Heart left ventricle (tissue), 16 donors: Measurements from ENCODE around the gene IL1RAPL1. TPM values are rescaled to one million over a fixed set of nuclear protein-coding genes. Genes with fewer than 3 reads are reported as not detected.

ENCODE experiments used
- ATAC-seq, 4 donors: fragments of 200-7000 bp; cut with Tn5 transposase; one replicate each; pipeline ENCODE4 v1.9.1; 2020 to 2022; ENCODE audit warnings: moderate library complexity in 4 of 4, mild to moderate bottlenecking in 3 of 4, moderate number of reproducible peaks in 1 of 4
- DNase-seq, 5 donors: peaks; one replicate each; pipeline ENCODE4 v3.0.0-alpha.2; 2020
- H3K27ac ChIP-seq, 12 donors: fragments of 200-600 bp; sonication (generic) in 4 of 12; one replicate each; pipeline versions ENCODE4 v1.5.0 to v1.8.0; 2016 to 2022; ENCODE audit warnings: mild to moderate bottlenecking in 2 of 12
- H3K27me3 ChIP-seq, 9 donors: fragments of 200-600 bp; sonication (generic) in 2 of 9; one replicate each; pipeline versions ENCODE4 v1.5.1 to v1.8.0; 2016 to 2022; ENCODE audit warnings: mild to moderate bottlenecking in 3 of 9
- H3K36me3 ChIP-seq, 9 donors: fragments of 200-600 bp; sonication (generic) in 2 of 9; one replicate each; pipeline versions ENCODE4 v1.5.0 to v1.8.0; 2018 to 2022; ENCODE audit warnings: mild to moderate bottlenecking in 2 of 9
- H3K4me1 ChIP-seq, 12 donors: fragments of 200-600 bp; sonication (generic) in 4 of 12; one replicate each; pipeline versions ENCODE4 v1.5.0 to v1.8.0; 2016 to 2022; ENCODE audit warnings: mild to moderate bottlenecking in 3 of 12
- H3K4me3 ChIP-seq, 12 donors: fragments of 200-600 bp; sonication (generic) in 4 of 12; one replicate each; pipeline versions ENCODE4 v1.5.0 to v1.8.0; 2017 to 2022; ENCODE audit warnings: mild to moderate bottlenecking in 9 of 12, moderate library complexity in 4 of 12
- H3K9me3 ChIP-seq, 12 donors: fragments of 200-600 bp; sonication (generic) in 4 of 12; one replicate each; pipeline versions ENCODE4 v1.5.0 to v1.8.0; 2016 to 2022; ENCODE audit warnings: mild to moderate bottlenecking in 1 of 12
- POLR2A ChIP-seq, 2 donors: fragments of 450-650 bp; IDR thresholded peaks; one replicate each; pipeline ENCODE4 v1.6.1; 2017; ENCODE audit warnings: antibody characterized with exemption in 2 of 2, mild to moderate bottlenecking in 2 of 2, moderate library complexity in 2 of 2
- WGBS, 4 donors: extraction: QIAGEN DNeasy Blood & Tissue Kit in 2 of 4; methylation state at CpG; one replicate each; pipeline versions ENCODE4 v1.1.5 to v1.1.7; 2013 to 2018; 5-methylcytosine and 5-hydroxymethylcytosine counted together
- intact Hi-C, 10 donors: fragments of 100-400 bp; cut with DNase I; formaldehyde crosslinking; loops; one replicate each; pipeline versions ENCODE4 v1.11.1 to v1.14.2; 2022
- polyA plus RNA-seq, 2 donors: library from polyadenylated mRNA; stranded (reverse); fragments of 200-250 nt; gene quantifications; one replicate each; pipeline ENCODE4 v1.2.3, GENCODE V29; 2013
- total RNA-seq, 9 donors: library from RNA; depleted of rRNA in 2 of 9; stranded (reverse); fragments of >200 nt in 2 of 9; fragmentation: NEBNext Ultra II Directional in 3 of 9; extraction: Animal tissue kit (Norgen Biotek cat#: 25700) in 3 of 9; gene quantifications; one replicate each; pipeline versions ENCODE4 v1.1.0 to v1.2.4, GENCODE V29; 2016 to 2023
- TF ChIP-seq, protein P1 (sequence below), 12 donors: fragments of 200-600 bp; sonication (generic) in 4 of 12; IDR thresholded peaks; one replicate each; pipeline versions ENCODE4 v1.5.0 to v1.8.0; 2018 to 2022; ENCODE audit warnings: antibody characterized with exemption in 12 of 12, mild to moderate bottlenecking in 5 of 12
- donor health status: ischemic (EF 13 %, LVEDD 7.1; RV severe dilation, severe dysfunction).
- donor health status: healthy with polysubstance abuse.
- donor health status: DM: no; HTN: yes; CAD: no.
- donor health status: DM: no; HTN: no; CAD: no.
- donor health status: ischemic (EF 25% LVEDD 6.9; RV normal size, moderate dysfunction).
- donor health status: ischemic (EF 25% LVEDD 5.7; RV mildly dilated, moderate dysfunction).
- donor health status: healthy.
- donor health status: DM: yes; HTN: yes; CAD: no.
- donor health status: ischemic (EF 35%, LVEDD 5.7; RV mildly dilated, moderate dysfunction).
- donor health status: nonischemic (EF 11% LVEDD 7.7; RV severe dilation, severe dysfunction).
- donor health status: DM: yes; HTN: yes; CAD: no.
- donor health status: PGD.
- donor health status: ischemic (EF 29% LVEDD 5.4; RV normal size, mild dysfunction).
- donor health status: nonischemic (EF 23%, LVEDD 6.1; RV moderate dilation, normal function).

Gene IL1RAPL1
- total and polyA plus RNA-seq, 11 donors, result 0.42 to 4.7 (median 2.3) TPM

DNA sequence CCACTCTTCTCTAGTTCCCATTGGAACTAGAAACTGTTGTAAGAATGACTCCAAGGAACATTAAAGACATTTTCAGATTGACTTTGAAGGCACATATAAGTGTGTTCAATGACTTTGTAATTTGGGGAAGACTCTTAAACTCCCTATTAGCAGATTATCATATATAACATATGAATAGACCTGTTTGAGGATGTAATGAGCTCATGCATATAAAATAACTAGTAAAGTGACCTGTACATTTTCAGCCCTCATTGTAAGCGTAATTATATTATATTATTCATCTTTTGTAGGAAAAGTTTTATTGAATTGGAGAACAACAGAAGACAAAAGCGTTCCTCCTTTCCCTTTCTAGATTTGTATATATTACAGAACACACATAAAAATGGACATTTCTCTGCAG lies 455.1 kb downstream of the IL1RAPL1 start:
- Histone ChIP-seq H3K4me1 (peaks cover 0 to 8% (median 0%) of the 10 kb centered on the region in 12 donors), H3K27ac (no peak overlapping the region), H3K27me3 (no peaks in the 10 kb centered on the region), H3K9me3 (no peaks in the 10 kb centered on the region), H3K36me3 (no peaks in the 10 kb centered on the region), H3K4me3 (no peak overlapping the region)
- DNase-seq (no peak), ATAC-seq (no peak)
- intact Hi-C loops, result loop anchor here in 3 of 10 donors (5.0 to 10.0 kb wide), 2 partner anchors 455 to 458 kb away; partner anchors contain the start of gene IL1RAPL1 (in 3 of the 3)
- WGBS, 4 donors, result 68 to 91% (median 76%) methylated on average over 2 of the region's 2 CpGs
- TF ChIP-seq POLR2A (IDR thresholded peaks at IDR 0.05), result no peak
- TF ChIP-seq, protein P1, sequence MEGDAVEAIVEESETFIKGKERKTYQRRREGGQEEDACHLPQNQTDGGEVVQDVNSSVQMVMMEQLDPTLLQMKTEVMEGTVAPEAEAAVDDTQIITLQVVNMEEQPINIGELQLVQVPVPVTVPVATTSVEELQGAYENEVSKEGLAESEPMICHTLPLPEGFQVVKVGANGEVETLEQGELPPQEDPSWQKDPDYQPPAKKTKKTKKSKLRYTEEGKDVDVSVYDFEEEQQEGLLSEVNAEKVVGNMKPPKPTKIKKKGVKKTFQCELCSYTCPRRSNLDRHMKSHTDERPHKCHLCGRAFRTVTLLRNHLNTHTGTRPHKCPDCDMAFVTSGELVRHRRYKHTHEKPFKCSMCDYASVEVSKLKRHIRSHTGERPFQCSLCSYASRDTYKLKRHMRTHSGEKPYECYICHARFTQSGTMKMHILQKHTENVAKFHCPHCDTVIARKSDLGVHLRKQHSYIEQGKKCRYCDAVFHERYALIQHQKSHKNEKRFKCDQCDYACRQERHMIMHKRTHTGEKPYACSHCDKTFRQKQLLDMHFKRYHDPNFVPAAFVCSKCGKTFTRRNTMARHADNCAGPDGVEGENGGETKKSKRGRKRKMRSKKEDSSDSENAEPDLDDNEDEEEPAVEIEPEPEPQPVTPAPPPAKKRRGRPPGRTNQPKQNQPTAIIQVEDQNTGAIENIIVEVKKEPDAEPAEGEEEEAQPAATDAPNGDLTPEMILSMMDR (IDR thresholded peaks at IDR 0.05), result no peak

DNA sequence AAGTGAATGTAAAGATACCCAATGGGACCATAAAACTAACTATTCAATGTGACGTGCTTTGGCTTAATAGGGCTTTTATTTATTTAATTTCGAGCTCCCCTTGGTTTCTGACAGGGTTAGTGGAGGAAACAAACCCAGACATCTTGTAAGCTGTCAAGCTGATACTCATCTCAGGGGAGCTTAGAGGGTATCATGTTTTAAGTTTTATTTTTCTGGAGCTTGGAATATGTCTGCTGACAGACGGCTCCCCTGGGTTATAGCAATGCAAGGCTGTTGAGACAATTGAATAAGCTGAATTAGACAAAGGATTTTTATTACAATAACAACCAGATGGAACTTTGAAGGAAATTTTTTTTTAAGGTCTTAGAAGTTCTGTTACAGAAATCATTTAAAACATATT lies 456.5 kb downstream of the IL1RAPL1 start:
- TF ChIP-seq, protein P1 (IDR thresholded peaks at IDR 0.05), result no peak
- TF ChIP-seq POLR2A (IDR thresholded peaks at IDR 0.05), result no peak
- no peaks in the 10 kb centered on the region for H3K9me3 ChIP-seq
- no peak overlapping the region for H3K27ac ChIP-seq
- WGBS, 4 donors, result 63 to 85% (median 81%) methylated on average over 3 of the region's 3 CpGs
- peaks cover 0 to 8% (median 0%) of the 10 kb centered on the region in 12 donors for H3K4me1 ChIP-seq
- intact Hi-C loops, result loop anchor here in 3 of 10 donors (5.0 to 10.0 kb wide), 2 partner anchors 456 to 459 kb away; partner anchors contain the start of gene IL1RAPL1 (in 3 of the 3)
- DNase-seq, result no peak
- H3K4me3 ChIP-seq, result no peak overlapping the region
- H3K36me3 ChIP-seq, result no peaks in the 10 kb centered on the region
- ATAC-seq, result no peak
- H3K27me3 ChIP-seq, result no peaks in the 10 kb centered on the region

- WGBS, 4 donors, result 57 to 77% (median 66%) methylated on average over 7 of the region's 7 CpGs
- H3K9me3 ChIP-seq, result no peaks in the 10 kb centered on the region
- H3K27ac ChIP-seq, result no peak overlapping the region
- ATAC-seq (no peak), DNase-seq (no peak)
- no peaks in the 10 kb centered on the region for H3K27me3 ChIP-seq
- peaks cover 0 to 5% (median 0%) of the 10 kb centered on the region in 12 donors for H3K4me1 ChIP-seq
- intact Hi-C loops, result loop anchor here in 5 of 10 donors (5.0 to 10.0 kb wide), 2 partner anchors 457 to 460 kb away; partner anchors contain the start of gene IL1RAPL1 (in 5 of the 5)
- no peaks in the 10 kb centered on the region for H3K36me3 ChIP-seq
- TF ChIP-seq, protein P1 (IDR thresholded peaks at IDR 0.05), result peak in 6 of 12 donors; percentile 9 to 29 (median 23)
- no peak for TF ChIP-seq POLR2A (IDR thresholded peaks at IDR 0.05)
- H3K4me3 ChIP-seq, result no peak overlapping the region
Observed at GRCh38 chrX:29044423-29045184, 457.4 kb downstream of the IL1RAPL1 start.

GRCh38 chrX:29065477-29065876 lies 478.2 kb downstream of the IL1RAPL1 start:
- no peak overlapping the region for H3K27ac ChIP-seq
- 70 to 91% (median 80%) methylated on average over 2 of the region's 2 CpGs for WGBS, 4 donors
- DNase-seq (no peak), ATAC-seq (no peak)
- intact Hi-C loops, result no loop called here
- H3K4me3 ChIP-seq, result no peak overlapping the region
- peaks cover 0 to 6% (median 0%) of the 10 kb centered on the region in 12 donors for H3K9me3 ChIP-seq
- H3K27me3 ChIP-seq, result no peaks in the 10 kb centered on the region
- H3K36me3 ChIP-seq, result no peaks in the 10 kb centered on the region
- TF ChIP-seq, protein P1 (IDR thresholded peaks at IDR 0.05), result no peak
- TF ChIP-seq POLR2A (IDR thresholded peaks at IDR 0.05), result no peak
- H3K4me1 ChIP-seq, result no peaks in the 10 kb centered on the region
